KOPT-K1 (cell line): ENCODE results near the gene CERS6.

Source experiments
- H3K27ac ChIP-seq: fragments of 200-600 bp; sonication (generic); 2 replicates; pipeline ENCODE4 v1.5.1; 2016; ENCODE audit warnings: antibody characterized with exemption, mild to moderate bottlenecking, low read depth, low read length; ENCODE audit not compliant: poor library complexity, severe bottlenecking
- H3K36me3 ChIP-seq: fragments of 200-600 bp; sonication (generic); 2 replicates; pipeline ENCODE4 v1.5.1; 2017; ENCODE audit warnings: antibody characterized with exemption, mild to moderate bottlenecking, low read length, moderate library complexity; ENCODE audit not compliant: insufficient read depth
- H3K9me3 ChIP-seq: fragments of 200-600 bp; sonication (generic); 2 replicates; pipeline ENCODE4 v1.5.1; 2017; ENCODE audit warnings: antibody characterized with exemption, low read length, mild to moderate bottlenecking; ENCODE audit not compliant: insufficient read depth, poor library complexity, severe bottlenecking

The CERS6 gene

GRCh38 chr2:168796583-168797285, 340.7 kb downstream of the CERS6 start:
- Histone ChIP-seq H3K27ac (no peak overlapping the region), H3K9me3 (no peaks in the 10 kb centered on the region), H3K36me3 (no peaks in the 10 kb centered on the region)

DNA sequence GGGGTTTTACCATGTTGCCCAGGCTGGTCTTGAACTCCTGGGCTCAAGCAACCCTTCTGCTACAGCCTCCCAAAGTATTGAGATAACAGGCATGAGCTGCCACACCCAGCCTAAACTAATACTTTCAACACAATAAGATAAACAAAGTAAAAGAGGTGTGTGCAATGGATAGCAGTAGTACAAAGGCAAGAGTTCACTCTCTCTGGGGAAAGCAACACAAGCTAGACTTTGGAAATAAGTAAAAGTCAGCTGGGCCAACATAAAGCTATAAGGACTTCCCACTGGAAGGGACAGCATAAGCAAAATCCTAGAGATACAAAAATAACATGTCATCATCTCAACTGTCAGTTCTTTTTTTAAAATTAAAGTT, 341.2 kb downstream of the CERS6 start:
- Histone ChIP-seq H3K9me3 (no peaks in the 10 kb centered on the region), H3K27ac (no peak overlapping the region), H3K36me3 (no peaks in the 10 kb centered on the region)

DNA sequence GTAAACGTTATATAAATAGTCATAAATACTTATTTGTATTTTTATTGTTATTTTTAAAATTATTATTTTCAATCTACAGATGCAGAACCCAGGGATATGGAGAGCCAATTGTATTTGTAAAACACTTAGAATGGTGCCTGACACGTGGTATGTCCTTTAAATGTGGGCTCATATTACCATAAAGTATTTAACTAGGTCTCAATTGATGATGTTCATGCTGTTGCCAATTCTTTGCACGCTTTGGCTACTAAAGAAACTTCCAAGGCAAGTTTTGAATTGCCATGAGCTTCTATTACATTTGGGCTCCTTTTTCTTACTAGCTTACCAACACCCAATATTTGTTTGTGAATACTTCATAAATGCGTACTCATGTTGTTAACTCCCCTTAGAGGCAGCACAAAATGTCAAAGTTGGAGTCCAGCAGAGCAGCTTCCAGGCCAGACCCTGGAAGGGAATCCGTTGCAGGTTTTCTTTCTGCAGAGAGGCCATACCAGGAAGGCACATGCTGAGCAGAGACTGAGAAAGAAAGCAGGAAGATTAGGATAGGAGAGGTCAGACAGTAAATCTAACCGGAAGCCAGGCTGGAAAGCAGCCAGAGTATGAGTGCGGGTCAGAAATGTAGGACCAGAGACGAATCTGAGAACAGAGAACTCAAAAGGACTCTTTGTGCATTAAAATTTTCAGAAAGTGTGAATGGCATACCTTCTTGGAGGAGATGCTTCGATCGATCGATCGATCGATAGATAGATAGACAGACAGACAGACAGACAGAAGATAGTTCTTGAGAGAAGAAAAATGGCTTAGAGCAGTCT, 342.2 kb downstream of the CERS6 start:
- H3K36me3 ChIP-seq: no peaks in the 10 kb centered on the region
- H3K9me3 ChIP-seq: no peaks in the 10 kb centered on the region
- no peak overlapping the region for H3K27ac ChIP-seq

DNA sequence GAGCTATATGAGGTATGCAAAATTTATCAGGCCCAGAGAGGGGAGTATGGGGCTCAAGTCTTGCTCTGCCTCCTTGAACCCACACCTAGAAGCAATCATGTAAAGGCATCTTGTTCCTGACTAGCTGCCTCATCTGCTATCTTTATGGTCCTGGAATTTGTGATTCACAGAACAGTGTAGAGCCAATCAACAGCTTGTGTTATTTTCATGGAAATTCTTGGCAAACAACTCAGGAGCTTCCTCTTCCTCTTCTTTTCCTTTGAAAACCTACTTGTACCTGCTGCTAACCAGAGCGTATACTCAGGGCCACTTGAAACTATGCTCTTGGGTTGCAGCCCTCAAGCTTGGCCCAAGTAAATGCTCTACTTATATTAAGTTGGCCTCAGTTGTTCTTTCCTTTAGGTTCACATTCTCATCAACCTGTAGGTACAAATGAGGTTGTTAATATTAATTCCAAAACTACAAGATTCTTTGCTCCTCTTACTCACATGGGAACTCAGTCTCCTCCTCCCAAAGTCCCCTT, 342.9 kb downstream of the CERS6 start:
- H3K36me3 ChIP-seq: no peaks in the 10 kb centered on the region
- no peak overlapping the region for H3K27ac ChIP-seq
- no peaks in the 10 kb centered on the region for H3K9me3 ChIP-seq

DNA sequence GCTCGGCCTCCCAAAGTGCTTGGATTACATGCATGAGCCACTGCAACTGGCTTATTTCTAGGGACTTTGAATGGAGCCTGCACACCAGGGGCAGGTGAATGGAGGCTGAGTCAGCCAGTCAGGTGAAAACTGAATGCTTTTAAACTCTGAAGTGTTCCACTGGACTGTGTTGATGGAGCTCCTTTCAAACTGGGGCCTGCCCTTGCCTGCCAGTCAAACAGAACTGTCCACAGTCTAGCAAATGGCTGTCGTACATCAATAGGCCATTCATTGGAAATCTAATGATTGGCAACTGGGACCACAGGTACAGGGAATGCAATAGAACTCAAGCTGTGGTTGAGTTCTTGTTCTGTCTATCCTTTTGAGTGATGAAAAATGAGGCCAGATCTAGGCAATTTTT, 345.4 kb downstream of the CERS6 start:
- Histone ChIP-seq H3K36me3 (no peaks in the 10 kb centered on the region), H3K9me3 (no peaks in the 10 kb centered on the region), H3K27ac (no peak overlapping the region)

GRCh38 chr2:168801961-168802858, 346.1 kb downstream of the CERS6 start, which contains the start of gene NOSTRIN:
Gene NOSTRIN (plus strand): TSS chr2:168802637. CDS start chr2:168802647, 10 bp downstream.
- no peak within 1 kb of the TSS for H3K27ac ChIP-seq
- H3K36me3 ChIP-seq: no peaks in the 10 kb centered on the region

DNA sequence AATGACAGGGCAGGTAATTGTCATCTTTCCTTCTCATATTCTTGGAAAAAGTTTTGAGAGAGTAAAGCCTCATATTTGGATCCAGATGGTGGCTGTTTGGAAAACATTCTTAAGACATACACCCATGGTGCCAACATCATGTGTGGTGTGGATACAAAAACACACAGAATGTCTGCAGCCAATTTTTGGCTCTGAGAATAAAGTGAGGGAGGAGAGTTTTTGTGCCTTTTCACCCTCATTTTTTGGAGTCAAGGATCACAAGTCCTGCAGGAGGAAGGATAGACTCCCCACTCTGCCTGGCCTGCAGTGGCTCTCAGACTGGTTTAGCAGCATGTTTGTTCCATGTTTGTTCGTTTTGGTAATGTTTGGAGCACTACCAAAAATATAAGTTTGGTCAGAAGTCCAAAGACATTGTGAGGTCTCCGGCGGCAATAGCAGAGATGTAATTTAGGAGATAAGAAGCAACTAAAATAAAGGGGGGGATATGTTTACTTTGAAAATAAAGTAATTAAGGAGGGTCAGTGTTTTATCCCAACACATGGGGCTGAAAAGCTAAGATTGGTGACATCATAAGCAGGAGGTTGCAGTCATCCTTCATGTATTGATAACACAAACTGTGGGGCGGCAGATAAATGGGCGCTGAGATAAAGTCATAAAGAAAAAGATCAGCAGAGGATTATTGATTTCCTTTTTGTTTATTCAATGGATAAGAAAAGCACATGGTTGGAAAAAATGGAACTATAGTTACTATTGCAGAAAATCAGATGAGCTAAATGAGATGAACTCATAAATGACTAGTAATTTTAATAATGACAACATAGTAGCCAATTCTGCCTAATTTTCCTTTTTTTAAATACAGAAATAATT, 347.0 kb downstream of the CERS6 start:
- Histone ChIP-seq H3K27ac (no peak overlapping the region), H3K9me3 (no peaks in the 10 kb centered on the region), H3K36me3 (no peaks in the 10 kb centered on the region)

More at GRCh38 chr2:168801961-168802858, 346.1 kb downstream of the CERS6 start, which contains the start of gene NOSTRIN:
- no peaks in the 10 kb centered on the region for H3K9me3 ChIP-seq

DNA sequence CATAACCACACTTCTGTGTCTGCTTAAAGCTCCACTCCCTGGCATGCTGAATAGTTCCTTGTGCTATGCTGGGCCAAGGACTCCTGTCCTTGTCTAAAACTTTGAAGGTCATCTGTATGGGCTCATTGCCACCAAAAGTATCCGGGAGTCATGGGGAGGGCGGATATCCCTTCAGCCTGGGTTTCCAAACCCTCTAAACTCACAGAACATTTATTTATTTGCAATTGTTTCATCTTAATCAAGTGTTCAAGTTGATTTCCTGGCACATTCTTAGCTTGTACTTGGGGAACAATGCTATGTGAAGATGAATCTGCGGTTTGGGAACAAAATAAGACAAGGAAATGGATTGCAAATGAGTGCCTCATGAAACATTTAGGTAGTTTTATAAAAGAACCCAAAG, 348.1 kb downstream of the CERS6 start:
- Histone ChIP-seq H3K36me3 (no peaks in the 10 kb centered on the region), H3K27ac (no peak overlapping the region)

DNA sequence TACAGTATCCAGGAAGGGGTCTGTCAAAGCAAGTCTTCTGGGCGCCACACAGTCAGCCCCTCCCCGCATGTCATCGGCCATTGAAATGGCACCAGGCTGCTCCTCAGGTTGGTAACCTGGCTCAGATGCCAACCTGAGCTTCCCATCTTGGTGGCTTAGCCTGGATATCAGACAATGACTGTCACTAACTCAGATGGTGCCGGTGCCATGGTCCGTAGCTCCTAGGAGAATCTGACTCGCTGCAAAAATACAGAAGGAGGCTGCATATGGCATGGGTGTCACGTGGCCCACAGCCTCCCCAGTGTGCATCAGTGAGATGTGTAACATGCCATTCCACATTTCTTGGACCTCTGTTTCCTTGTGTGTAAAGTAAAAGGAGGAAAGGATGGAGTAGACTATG, 349.5 kb downstream of the CERS6 start:
- H3K36me3 ChIP-seq: no peaks in the 10 kb centered on the region
- H3K27ac ChIP-seq: no peak overlapping the region
- no peaks in the 10 kb centered on the region for H3K9me3 ChIP-seq

More for the DNA sequence above, 348.1 kb downstream of the CERS6 start:
- H3K9me3 ChIP-seq: no peaks in the 10 kb centered on the region

- H3K27ac ChIP-seq: no peak overlapping the region
- no peaks in the 10 kb centered on the region for H3K36me3 ChIP-seq
- H3K9me3 ChIP-seq: no peaks in the 10 kb centered on the region
Measured at GRCh38 chr2:168809537-168809936, 353.5 kb downstream of the CERS6 start.

DNA sequence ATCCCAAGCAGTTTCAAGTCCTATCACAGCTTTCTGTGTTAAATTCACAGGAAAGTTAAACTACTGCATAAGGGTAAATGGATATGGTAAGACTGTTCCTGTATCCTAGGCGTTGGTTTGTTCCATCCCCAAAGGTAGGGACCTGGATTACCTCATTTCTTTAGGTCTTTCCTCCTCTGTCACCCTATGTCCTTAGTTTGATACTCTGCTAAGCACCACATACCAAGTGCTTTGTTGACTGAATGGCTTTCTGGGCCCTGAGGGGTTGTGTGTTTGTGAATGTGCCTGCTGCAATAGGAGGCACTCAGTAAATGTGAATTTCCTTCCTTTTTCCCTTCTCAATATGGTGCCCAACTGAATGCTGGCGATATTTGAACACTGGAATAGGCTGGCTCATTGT, 354.2 kb downstream of the CERS6 start:
- H3K27ac ChIP-seq: no peak overlapping the region
- H3K9me3 ChIP-seq: no peaks in the 10 kb centered on the region

DNA sequence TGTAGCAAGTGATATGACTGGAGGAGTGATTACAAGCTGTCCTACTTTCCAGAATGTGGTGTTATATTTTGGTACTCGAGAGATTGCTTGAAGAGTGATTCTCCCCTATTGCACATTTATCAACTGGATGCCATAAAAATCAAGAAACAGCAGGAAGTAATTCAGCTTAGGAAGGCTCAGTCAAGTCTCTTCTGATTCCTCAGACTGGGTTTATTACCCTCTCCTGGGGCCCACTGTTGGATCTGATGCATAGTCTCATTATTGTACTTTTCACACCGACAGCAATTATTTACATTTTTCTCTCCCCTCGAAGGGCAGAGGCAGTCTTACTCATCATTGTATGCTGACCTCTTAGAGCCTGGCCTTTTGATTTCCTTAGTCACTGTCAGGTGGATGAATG, 355.6 kb downstream of the CERS6 start:
- H3K36me3 ChIP-seq: no peaks in the 10 kb centered on the region

More for the DNA sequence above, 354.2 kb downstream of the CERS6 start:
- no peaks in the 10 kb centered on the region for H3K36me3 ChIP-seq

GRCh38 chr2:168814046-168814445, 358.0 kb downstream of the CERS6 start:
- H3K9me3 ChIP-seq: no peaks in the 10 kb centered on the region
- no peaks in the 10 kb centered on the region for H3K36me3 ChIP-seq
- no peak overlapping the region for H3K27ac ChIP-seq

More for the DNA sequence above, 355.6 kb downstream of the CERS6 start:
- H3K27ac ChIP-seq: no peak overlapping the region
- no peaks in the 10 kb centered on the region for H3K9me3 ChIP-seq
